GM18870 (cell line): ENCODE results near the gene CD99L2.

Experiments used
- ATAC-seq: cut with Tn5 transposase; IDR thresholded peaks from one replicate; pipeline ENCODE4 v1.9.1; 2021; ENCODE audit warnings: moderate library complexity; ENCODE audit not compliant: unreplicated experiment

CD99L2 gene, protein sequence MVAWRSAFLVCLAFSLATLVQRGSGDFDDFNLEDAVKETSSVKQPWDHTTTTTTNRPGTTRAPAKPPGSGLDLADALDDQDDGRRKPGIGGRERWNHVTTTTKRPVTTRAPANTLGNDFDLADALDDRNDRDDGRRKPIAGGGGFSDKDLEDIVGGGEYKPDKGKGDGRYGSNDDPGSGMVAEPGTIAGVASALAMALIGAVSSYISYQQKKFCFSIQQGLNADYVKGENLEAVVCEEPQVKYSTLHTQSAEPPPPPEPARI

DNA sequence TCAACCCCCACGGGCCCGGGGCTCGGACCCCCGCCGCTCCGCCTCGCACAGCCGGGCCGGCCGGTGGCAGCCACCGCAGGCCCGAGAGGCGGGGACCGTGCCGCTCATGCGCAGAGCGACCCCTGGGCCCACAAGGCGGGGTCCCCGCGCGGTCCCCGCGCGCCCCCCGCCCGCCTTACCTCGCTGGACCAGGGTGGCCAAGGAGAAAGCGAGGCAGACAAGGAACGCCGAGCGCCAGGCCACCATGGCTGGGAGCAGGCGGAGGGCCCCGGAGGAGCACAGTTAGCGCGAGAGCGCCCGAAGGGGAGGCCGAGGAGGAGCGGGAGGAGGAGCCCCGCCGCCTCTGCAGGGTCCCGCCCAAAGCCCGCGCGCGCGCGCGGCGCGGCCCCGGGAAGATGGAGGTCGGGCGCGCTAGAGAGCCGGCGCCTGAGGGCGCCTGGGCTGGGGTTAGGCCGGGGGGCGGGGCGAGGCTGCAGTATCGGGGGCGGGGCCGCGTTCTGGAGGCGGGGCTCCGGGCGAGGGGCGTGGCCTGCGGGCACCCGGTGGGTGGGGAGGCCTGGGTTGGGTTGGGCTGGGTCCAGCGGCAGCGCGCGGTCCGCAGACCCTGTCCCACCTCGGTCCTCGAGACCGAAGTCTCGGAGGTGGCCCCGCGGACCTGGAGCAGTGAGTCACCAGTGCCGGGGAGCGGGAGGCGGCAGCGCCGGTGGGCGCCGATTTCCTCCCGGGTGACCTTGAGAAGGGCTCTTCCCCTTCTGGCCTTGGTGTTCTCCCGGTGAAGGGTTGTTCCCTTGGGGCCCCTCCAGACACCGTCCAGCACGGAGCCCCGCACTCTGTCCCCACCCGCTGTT is at the start of gene CD99L2:
TSS of gene CD99L2 (minus strand) at position 326 of the 848 bp plus-strand sequence. CDS start at position 246, 80 bp downstream.
- peak; percentile 35 for ATAC-seq

DNA sequence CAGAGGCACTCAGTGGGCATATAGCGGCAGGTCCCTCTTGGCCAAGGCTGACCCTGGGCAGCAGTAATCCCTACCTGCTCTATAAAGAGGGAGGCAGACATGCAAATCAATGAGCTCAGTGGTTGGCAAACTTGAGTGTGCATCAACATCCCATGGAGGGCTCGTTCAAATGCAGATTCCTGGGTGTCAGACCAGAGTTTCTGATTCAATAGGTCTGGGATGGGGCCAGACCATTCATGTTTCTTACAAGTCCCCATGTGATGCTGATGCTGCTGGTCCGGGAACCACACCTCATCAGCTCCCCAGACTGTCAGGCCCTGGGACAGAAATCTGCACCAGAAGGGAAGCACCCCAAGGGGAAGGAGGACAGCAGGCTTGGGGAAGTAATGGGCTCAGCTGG is 45.8 kb upstream of the CD99L2 start:
- ATAC-seq = no peak

DNA sequence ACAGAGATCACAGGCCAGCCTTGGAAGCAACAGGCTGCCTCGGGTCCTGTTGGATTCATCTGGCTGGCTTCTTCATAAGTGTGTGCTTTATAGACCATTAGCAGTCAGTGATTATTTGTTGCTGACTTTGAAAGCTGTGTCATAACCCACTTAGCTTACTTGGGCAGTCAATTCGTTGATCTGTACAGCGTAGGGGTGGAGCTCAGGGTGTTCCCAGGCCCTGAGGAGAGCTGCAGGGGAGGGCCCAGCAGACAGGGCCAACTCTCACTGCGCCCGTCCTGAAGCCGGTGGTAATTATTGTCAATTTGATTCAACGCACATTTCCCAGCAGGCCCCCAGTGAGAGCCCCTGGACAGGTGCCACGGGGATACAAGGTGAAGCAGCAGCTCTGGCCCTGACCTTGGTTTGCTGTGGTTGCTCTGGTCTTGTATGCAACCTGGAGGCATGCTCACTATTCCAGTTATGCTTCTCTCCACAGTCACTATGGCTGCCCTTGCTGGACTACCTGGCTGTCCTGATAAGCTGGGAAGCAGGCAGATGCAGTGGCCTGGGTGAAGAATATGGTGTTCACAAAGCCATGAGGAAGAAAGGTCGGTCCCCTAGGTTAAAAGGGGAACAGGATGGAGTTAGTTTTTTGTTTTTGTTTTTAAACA is 44.6 kb upstream of the CD99L2 start:
- no peak for ATAC-seq

DNA sequence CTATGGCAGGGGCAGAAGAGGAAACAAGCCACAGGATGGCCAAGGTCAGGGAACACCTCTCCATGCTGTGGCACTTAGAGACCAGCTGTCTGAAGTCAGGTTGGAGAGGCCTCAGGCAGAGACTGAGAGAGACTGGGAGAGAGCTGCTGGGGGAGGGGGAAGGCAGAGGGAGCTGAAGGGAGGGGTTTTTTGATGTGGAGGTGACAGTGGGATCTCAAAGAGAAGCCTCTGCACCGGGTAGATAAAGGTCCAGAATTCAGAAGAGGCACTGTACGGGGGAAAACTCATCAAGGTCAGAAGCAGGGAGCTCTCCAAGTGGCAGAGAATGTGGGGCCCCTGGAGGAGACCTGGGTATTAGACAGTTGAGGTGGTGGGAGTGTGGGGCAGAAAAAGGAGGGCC is 43.1 kb upstream of the CD99L2 start:
- no peak for ATAC-seq

DNA sequence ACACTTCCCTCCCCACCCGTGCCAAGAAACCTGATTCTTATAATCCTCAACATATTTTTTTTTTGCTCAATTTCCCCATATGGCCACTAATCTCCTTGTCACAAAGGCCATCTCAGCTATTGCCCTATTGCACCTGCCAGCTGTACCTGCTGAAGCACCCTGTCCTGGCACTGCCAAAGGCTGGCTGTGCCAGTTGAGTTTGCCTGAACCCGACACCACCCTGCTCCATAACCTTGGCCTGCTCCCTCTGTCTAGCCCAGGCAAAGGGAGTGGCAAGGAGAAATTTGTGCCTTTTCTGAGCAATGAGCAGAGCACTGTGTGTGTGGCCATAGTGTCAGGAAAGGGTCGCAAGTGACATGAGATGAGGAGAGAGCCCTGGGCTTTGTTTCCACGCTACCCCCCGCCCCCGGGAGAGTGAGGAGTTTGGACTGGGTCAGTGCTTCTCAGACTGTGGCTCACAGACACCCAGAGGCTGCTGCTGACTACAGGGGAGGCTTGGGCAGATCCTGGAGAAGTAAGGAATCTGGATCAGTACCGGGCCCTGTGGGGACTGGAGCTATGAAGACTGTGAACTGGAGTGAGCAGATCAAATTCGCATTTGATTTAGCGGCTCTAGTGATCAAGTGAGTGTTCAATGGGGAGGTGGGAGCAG is 42.5 kb upstream of the CD99L2 start:
- ATAC-seq = no peak

DNA sequence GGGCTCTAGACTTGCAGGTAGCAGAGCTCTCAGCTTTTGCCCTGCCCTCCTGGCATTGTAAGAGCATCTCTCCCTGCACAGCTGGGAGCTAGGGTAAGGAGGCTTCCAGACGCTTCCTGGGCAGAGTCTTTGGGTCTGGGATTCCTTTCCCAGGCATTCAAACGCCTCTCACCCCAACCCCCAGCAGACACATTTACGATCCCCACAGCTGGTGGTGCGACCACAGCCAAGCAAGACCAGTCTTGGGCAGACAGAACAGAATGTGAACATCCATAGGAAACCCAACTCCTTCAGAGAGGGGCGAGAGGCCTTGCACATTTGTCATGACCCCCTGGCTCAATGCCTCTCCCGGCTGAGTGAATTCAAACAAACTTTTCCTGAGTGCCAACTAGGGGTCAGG is 38.1 kb upstream of the CD99L2 start:
- no peak for ATAC-seq

DNA sequence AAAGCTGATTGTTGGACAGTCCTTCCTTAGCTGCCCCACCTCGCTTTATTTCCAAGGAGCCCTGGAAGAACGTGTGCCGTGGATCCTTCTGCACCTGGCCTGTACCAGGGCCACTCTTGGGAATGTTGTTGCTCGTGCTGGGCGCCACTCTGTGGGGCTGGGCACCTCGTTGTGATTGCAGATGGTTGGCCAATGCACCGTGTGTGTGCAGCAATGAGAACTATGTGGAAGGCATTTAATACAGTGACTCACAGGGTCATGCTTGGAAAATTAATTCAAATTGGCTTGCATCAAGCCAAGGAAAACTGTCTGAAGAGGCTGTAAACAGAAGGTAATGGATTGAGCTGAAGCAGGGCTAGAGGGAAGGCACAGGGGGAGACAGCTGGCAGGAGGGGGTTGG is 37.0 kb upstream of the CD99L2 start:
- no peak for ATAC-seq

DNA sequence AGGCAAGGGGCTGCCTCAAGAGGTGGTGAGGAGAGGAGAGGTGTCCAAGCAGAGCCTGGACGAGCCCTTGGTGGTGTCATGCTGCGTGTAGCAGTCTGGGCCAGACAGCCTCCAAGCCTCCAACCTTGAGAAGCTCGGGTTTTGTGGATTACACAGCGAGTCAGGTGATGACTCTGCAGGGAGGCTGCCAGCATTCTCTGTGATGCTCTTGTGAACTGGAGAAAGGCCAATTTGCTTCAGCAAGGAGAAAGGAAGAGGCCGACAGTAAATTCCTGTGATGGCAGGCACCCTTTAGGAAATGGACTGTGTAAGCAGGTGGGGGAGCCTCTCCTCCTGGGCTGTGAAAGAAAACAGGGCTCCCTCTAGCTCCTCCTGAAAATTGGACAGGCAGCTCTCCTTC is 36.0 kb upstream of the CD99L2 start:
- ATAC-seq = no peak

DNA sequence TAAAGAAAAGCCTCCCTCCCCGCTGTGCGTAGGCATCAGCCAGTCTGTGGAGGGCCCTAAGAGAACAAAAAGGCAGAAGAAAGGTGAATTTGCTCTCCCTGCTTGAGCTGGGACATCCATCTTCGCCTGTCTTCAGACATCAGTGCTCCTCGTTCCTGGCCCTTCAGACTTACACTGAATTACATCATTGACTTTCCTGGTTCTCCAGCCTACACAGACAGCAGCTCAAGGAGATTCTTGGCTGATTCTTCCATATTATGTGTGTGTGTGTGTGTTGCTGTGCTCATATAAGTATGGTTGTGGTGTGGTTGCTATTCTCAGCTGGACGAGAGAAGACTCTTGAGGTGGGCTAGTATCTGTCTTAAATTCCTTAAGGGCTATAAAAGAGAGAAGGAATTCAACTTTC is 35.5 kb upstream of the CD99L2 start:
- no peak for ATAC-seq

DNA sequence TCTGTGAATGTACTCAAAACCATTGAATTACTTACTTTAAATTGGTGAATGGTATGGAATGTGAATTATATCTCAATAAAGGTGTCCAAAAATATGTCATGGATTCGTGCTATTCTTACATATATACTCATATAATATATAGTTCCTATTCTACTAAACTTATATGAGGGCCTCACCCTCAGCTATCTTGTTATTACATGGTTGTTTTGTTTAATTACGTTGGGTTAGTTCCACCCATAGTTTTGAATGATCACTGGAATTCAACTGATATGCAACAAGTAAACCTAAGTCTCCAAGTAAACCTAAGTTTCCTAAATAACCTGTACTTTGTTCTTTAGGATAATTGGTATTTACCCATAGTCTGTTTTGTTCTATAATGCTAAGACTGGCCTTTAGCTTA is 30.6 kb upstream of the CD99L2 start:
- no peak for ATAC-seq

DNA sequence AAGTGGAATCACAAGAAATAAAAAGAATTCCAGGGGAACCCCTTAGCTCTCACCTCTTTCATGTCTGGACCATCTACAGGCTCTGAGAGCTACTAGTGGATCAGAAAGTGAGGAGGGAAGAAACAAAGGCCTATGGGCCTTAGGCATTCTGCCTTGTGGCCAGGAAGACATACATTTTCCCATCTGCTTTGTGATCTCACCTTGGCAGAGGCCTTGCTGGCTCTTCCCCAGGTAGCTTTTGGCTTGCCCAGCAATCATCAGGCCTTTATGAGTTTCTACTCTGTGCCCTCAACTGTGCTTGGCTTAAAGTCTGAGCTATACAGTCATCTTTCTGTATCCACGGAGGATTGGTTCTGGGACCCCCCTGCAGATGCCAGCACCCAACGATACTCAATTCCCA is 28.3 kb upstream of the CD99L2 start:
- no peak for ATAC-seq

DNA sequence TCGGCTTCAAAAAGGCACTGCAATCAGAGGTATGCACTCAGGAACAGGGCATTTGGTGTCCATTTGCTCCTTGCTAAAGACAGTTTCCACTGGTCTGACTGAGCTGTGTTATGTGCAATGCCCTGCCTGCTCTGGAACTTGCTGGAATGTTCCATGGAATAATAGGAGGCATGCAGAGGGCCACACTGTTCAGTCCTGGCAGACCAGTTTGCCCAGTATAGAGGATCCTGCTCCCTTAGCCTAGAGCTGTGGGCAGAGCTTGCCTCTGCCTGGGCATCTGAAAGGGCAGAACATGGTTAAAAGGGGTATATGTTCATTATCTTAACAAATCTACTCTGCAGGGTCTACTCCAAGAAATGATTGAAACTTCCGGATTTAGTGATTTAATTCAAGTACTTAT is 27.8 kb upstream of the CD99L2 start:
- no peak for ATAC-seq

DNA sequence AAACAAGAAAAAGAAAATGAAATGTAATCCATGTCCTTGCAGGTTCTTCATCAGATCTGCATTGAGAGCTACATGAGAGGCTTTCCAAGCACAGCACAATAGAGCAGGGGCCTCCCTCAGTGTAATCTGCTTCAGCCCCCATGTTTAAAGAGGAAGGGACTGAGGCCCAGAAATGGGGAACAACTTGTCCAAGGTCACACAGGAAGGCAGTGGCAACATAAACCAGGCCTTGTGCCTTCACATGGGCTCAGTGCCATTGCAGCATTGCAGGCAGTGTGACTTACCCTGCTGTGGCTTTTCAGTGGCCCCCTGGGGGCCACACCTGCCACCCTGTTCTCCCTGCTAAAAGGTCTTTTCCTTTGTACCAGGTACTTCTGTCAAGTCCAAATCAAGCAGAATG is 20.9 kb upstream of the CD99L2 start:
- ATAC-seq = no peak

DNA sequence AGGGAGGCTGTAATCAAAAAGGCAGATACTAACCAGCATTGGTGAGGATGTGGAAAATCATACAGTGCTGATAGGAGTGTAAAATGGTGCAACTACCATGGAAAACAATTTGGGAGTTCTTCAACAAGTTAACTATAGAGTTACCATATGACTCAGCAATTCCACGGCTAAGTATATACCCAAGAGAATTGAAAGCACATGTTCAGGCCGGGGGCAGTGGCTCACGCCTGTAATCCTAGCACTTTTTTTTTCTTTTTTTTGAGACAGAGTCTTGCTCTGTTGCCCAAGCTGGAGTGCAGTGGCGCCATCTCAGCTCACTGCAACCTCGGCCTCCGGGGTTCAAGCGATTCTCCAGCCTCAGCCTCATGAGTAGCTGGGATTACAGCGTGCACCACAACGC is 15.0 kb upstream of the CD99L2 start:
- no peak for ATAC-seq

DNA sequence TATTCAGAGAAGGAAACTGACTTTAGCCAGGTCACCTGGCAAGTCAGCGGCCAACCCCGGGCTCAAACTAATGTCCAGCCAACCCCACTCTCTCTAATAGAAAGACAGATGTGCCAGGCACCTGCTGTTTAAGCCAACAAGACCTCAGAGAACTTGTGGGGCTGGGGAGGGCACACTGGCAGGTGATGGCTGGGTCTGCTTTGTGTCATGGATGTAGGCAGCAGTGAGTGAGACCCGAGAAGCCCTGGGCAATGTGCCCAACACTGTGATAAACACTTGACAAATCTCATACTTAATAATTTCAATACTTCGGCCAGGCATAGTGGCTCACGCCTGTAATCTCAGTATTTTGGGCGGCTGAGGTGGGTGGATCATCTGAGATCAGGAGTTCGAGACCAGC is 9.0 kb upstream of the CD99L2 start:
- no peak for ATAC-seq

DNA sequence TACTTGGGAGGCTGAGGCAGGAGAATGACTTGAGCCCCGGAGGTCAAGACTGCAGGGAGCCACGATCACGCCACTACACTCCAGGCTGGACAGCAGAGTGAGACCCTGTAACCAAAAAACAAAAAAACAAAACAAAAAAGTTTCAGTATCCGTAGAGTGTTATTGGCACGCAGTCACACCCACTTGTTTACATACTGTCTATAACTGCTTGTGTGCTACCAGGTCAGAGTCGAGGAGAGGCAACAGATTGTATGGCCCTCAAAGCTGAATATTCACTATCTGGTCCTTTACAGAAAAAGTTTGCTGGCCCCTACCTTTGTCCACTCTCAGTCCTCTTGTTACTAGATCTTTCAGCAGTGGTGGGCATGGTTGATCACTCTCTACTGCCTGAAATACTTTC is 8.2 kb upstream of the CD99L2 start:
- no peak for ATAC-seq

DNA sequence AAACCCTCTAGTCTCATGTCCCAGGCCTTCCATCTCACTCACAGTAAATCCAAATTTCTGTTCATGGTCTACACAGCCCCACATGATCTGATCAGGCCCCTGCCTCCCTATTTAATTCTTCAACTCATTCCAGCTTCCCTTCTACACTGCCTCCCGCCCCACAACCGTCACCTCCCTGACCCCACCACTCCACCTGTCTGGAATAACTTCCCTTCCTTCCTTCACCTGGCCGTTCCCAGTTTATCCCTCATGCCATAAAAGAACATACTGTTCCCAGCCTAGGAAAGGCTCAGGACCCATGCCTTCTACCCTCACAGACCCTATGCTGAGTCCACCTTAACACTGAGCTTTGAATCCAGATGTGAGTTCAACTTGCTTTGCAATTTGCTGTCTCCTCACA is 6.8 kb upstream of the CD99L2 start:
- no peak for ATAC-seq

DNA sequence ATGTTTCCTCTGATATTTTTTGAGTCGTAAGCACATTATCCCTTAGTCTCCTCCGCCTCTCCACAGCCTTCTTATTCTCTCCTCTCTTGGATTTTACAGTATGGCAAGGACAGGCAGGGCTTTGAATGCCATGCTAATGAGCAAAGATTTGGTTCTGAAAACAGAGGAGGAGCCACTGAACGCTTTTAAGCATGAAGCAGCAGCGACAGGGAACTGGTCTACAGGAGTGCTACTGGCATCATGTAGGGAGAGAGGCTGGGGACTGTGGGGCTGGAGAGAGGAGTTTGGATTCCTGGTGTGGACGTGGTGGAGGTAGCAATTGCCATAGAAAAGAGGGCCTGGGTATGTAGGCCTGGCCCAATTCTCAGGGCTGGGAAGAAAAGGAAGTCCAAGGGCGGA is 4.6 kb upstream of the CD99L2 start:
- ATAC-seq = no peak

DNA sequence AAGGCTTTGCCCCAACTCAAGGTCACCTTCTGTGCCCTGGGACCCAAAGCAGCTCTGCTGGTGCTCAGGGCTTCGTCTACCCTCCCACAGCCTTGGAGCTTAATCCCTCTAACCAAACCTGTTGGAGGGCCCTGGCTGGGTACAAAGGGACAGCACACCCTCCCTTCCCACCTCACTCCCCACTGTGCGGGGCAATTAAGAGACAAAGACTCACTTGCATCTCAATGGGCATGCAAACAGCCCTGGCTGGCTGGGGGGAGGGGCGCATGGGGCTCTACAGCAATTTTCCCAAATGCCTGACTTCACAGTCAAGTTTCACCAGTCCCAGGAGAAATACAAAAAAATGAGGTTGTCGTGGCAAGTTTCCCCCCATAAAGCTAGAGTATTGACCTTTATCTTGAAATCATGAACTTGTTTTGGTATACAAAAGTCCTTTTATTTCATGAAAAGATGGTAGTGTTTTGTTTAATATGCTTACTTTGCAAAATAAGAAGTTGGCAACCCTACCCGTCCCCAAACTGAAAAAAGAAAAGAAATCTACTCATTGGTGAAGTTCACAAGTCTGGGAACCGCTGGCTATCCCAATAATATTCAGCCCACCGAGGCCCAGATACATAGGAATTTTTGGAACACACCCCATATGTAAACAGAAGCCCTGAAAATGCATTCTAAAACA is 4.1 kb upstream of the CD99L2 start:
- ATAC-seq = no peak

DNA sequence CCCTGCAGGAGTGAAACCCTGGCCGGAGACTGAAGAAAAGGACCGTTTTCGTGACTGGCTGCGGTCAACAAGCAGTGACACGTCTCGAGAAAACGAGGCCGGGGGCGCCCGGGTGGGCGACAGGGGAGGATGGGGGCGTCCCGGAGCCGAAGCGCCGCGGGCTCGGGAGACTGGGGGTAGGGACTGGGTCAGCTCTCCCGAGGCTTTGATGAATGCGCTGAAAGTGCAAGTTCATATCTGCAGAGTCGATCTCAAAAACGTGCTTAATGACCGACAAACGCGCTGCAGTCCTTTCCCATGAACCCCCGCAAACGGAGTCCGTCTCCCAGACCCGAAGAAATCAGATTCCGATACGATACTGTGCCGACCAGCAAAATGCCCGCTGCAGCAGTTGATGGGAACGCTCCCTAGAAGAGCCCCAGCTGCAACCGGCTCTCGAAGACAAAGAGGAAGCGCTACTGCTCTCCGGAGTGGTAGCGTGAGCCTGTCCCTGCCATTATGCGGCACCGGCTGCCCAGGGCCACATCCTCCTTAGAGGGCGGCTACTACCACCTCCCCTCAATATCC is 806 bp upstream of the CD99L2 start:
- ATAC-seq = peak; percentile 41
